Ovary (tissue), 9 donors: ENCODE data around the gene CROCC2. TPM values are rescaled to one million over a fixed set of nuclear protein-coding genes. Genes with fewer than 3 reads are reported as not detected.

ENCODE experiments used
- DNase-seq, 5 donors: peaks; one replicate each; pipeline ENCODE4 v3.0.0-alpha.2; 2019 to 2020
- H3K27ac ChIP-seq, 2 donors: fragments of 200-600 bp; one replicate each; pipeline versions ENCODE4 v1.5.1 to v1.8.0; 2019 to 2022
- H3K27me3 ChIP-seq: fragments of 200-600 bp; one replicate; pipeline ENCODE4 v1.8.0; 2022
- H3K36me3 ChIP-seq: fragments of 200-600 bp; sonication (generic); one replicate; pipeline ENCODE4 v1.5.1; 2019
- H3K4me1 ChIP-seq: one replicate; pipeline ENCODE4 v1.8.1; 2013; ENCODE audit warnings: mild to moderate bottlenecking, moderate library complexity; ENCODE audit not compliant: insufficient read depth
- H3K4me3 ChIP-seq: fragments of 200-600 bp; sonication (generic); one replicate; pipeline ENCODE4 v1.5.1; 2017
- H3K9me3 ChIP-seq, 2 donors: fragments of 200-600 bp in 1 of 2; sonication (generic) in 1 of 2; one replicate each; pipeline versions ENCODE4 v1.5.1 to v1.8.1; 2013 to 2019; ENCODE audit warnings: mild to moderate bottlenecking in 1 of 2, moderate library complexity in 1 of 2
- CTCF ChIP-seq, 3 donors: fragments of 450-650 bp in 2 of 3; fragments of 200-600 bp in 1 of 3; IDR thresholded peaks; one replicate each; pipeline versions ENCODE4 v1.5.1 to v1.8.0; 2016 to 2022; ENCODE audit warnings: antibody characterized with exemption in 3 of 3, mild to moderate bottlenecking in 1 of 3
- EP300 ChIP-seq: sonication (generic); formaldehyde crosslinking; IDR thresholded peaks from one replicate; pipeline ENCODE4 v1.6.1; 2017; ENCODE audit warnings: antibody characterized with exemption
- POLR2A ChIP-seq: fragments of 450-650 bp; IDR thresholded peaks from one replicate; pipeline ENCODE4 v1.6.1; 2017; ENCODE audit warnings: antibody characterized with exemption, mild to moderate bottlenecking, moderate library complexity
- WGBS, 3 donors: extraction: QIAGEN DNeasy Blood & Tissue Kit in 1 of 3; methylation state at CpG; one replicate each; pipeline versions ENCODE4 v1.1.5 to v1.1.7; 2013 to 2017; 5-methylcytosine and 5-hydroxymethylcytosine counted together
- intact Hi-C, 4 donors: fragments of 100-400 bp; cut with DNase I; formaldehyde crosslinking; loops; one replicate each; pipeline versions ENCODE4 v1.11.0 to v1.15.1; 2022 to 2023
- polyA plus RNA-seq, 2 donors: library from polyadenylated mRNA; stranded (reverse); fragments of 200-250 nt in 1 of 2; fragments of 350-450 nt in 1 of 2; fragmentation: Illumina TruSeq in 1 of 2; extraction: RNeasy Lipid Tissue Mini Kit (QIAGEN cat#74804) in 1 of 2; gene quantifications; one replicate each; pipeline ENCODE4 v1.2.3, GENCODE V29; 2013 to 2014
- total RNA-seq, 7 donors: library from RNA; depleted of rRNA in 2 of 7; stranded (reverse); fragments of >200 nt in 2 of 7; fragmentation: NEBNext Ultra II Directional in 3 of 7; extraction: Animal tissue kit (Norgen Biotek cat#: 25700) in 3 of 7; gene quantifications; one replicate each; pipeline versions ENCODE4 v1.1.0 to v1.2.4, GENCODE V29; 2016 to 2023
- donor health status: DM: no; HTN: no; CAD: no; lungs with moderate emphysema.
- donor health status: DM: no; HTN: no; CAD: no.
- donor health status: Bipolar disorder and iron deficiency.
- donor health status: DM: yes; HTN: yes; CAD: no.
- donor health status: DM: no; HTN: no; CAD: no.
- donor health status: DM: yes; HTN: yes; CAD: no.

The CROCC2 gene
- total and polyA plus RNA-seq, 9 donors = 0.15 to 6.1 (median 1.5) TPM; not detected in 1

- peak in 1 of 5 donors; percentile 6 for DNase-seq
- H3K36me3 ChIP-seq = no peaks in the 10 kb centered on the region
- H3K9me3 ChIP-seq = no peaks in the 10 kb centered on the region
- H3K27me3 ChIP-seq = no peaks in the 10 kb centered on the region
- peaks cover 10% of the 10 kb centered on the region for H3K4me1 ChIP-seq
- no peak overlapping the region for H3K27ac ChIP-seq
- intact Hi-C loops = no loop called here
- H3K4me3 ChIP-seq = no peak overlapping the region
- no peak for TF ChIP-seq POLR2A
- no peak for TF ChIP-seq EP300
- WGBS, 3 donors = 88 to 90% (median 90%) methylated on average over 11 of the region's 11 CpGs
Observed at GRCh38 chr2:240931319-240931949, 25.3 kb downstream of the CROCC2 start.

GRCh38 chr2:240932001-240932723 lies 26.0 kb downstream of the CROCC2 start:
- Histone ChIP-seq H3K4me1 (peaks cover 8% of the 10 kb centered on the region), H3K9me3 (no peaks in the 10 kb centered on the region), H3K27ac (no peak overlapping the region), H3K4me3 (no peak overlapping the region), H3K36me3 (no peaks in the 10 kb centered on the region), H3K27me3 (no peaks in the 10 kb centered on the region)
- peak in 4 of 5 donors; percentile 6 to 28 (median 14) for DNase-seq
- TF ChIP-seq CTCF (IDR thresholded peaks at IDR 0.05) = no peak
- no peak for TF ChIP-seq EP300
- no peak for TF ChIP-seq POLR2A
- 92 to 95% (median 94%) methylated on average over 20 to 21 of the region's 21 CpGs for WGBS, 3 donors
- intact Hi-C loops = no loop called here

GRCh38 chr2:240932724-240933047 lies 26.6 kb downstream of the CROCC2 start:
- H3K4me3 ChIP-seq = no peak overlapping the region
- 90 to 94% (median 92%) methylated on average over 9 to 11 of the region's 11 CpGs for WGBS, 3 donors
- peak in 3 of 5 donors; percentile 4 to 31 (median 16) for DNase-seq

GRCh38 chr2:240933048-240933965 lies 27.2 kb downstream of the CROCC2 start:
- TF ChIP-seq CTCF (IDR thresholded peaks at IDR 0.05) = no peak
- peak in 4 of 5 donors; percentile 9 to 43 (median 22) for DNase-seq
- 60 to 79% (median 74%) methylated on average over 24 to 30 of the region's 30 CpGs for WGBS, 3 donors

More at GRCh38 chr2:240932724-240933047, 26.6 kb downstream of the CROCC2 start:
- no peak overlapping the region for H3K27ac ChIP-seq
- TF ChIP-seq CTCF (IDR thresholded peaks at IDR 0.05) (no peak), EP300 (no peak), POLR2A (no peak)
- peaks cover 8% of the 10 kb centered on the region for H3K4me1 ChIP-seq
- intact Hi-C loops = no loop called here
- no peaks in the 10 kb centered on the region for H3K36me3 ChIP-seq
- no peaks in the 10 kb centered on the region for H3K27me3 ChIP-seq
- H3K9me3 ChIP-seq = no peaks in the 10 kb centered on the region

More at GRCh38 chr2:240933048-240933965, 27.2 kb downstream of the CROCC2 start:
- Histone ChIP-seq H3K4me3 (no peak overlapping the region), H3K4me1 (peaks cover 8% of the 10 kb centered on the region), H3K27ac (no peak overlapping the region), H3K9me3 (no peaks in the 10 kb centered on the region), H3K27me3 (no peaks in the 10 kb centered on the region), H3K36me3 (no peaks in the 10 kb centered on the region)
- intact Hi-C loops = no loop called here
